ENCODE measurements around the gene CSDE1.
A peak's percentile ranks its signal among the peaks of the same experiment; 100 is the strongest.

Gene CSDE1

GRCh38 chr1:114749835-114750234 lies 7.9 kb downstream of the CSDE1 start:
- no peak for DNase-seq (ENCODE audit: low read depth in 2 of 2)

- no peak for DNase-seq (ENCODE audit: low read depth in 2 of 2)
Observed at GRCh38 chr1:114746450-114747121, 11.2 kb downstream of the CSDE1 start.

GRCh38 chr1:114745291-114745690 lies 12.5 kb downstream of the CSDE1 start:
- DNase-seq (ENCODE audit: low read depth in 2 of 2) = no peak

GRCh38 chr1:114741963-114742746 lies 15.6 kb downstream of the CSDE1 start:
- DNase-seq (ENCODE audit: low read depth in 2 of 2) = no peak

- no peak for DNase-seq (ENCODE audit: low read depth in 2 of 2)
Observed at GRCh38 chr1:114740331-114740730, 17.5 kb downstream of the CSDE1 start.

GRCh38 chr1:114737314-114737849 lies 20.4 kb downstream of the CSDE1 start:
- DNase-seq (ENCODE audit: low read depth in 2 of 2) = no peak

- DNase-seq (ENCODE audit: low read depth in 2 of 2) = no peak
Observed at GRCh38 chr1:114735479-114735878, 22.3 kb downstream of the CSDE1 start.

GRCh38 chr1:114729782-114730181 lies 28.0 kb downstream of the CSDE1 start:
- no peak for DNase-seq (ENCODE audit: low read depth in 2 of 2)

GRCh38 chr1:114728553-114728952 lies 29.2 kb downstream of the CSDE1 start:
- no peak for DNase-seq (ENCODE audit: low read depth in 2 of 2)

GRCh38 chr1:114725230-114725629 lies 32.6 kb downstream of the CSDE1 start:
- DNase-seq (ENCODE audit: low read depth in 2 of 2) = no peak

GRCh38 chr1:114723915-114724314 lies 33.9 kb downstream of the CSDE1 start:
- no peak for DNase-seq (ENCODE audit: low read depth in 2 of 2)

GRCh38 chr1:114723457-114723856 lies 34.3 kb downstream of the CSDE1 start:
- no peak for DNase-seq (ENCODE audit: low read depth in 2 of 2)

- no peak for DNase-seq (ENCODE audit: low read depth in 2 of 2)
Observed at GRCh38 chr1:114720492-114720891, 37.3 kb downstream of the CSDE1 start.

GRCh38 chr1:114719424-114719787 lies 38.4 kb downstream of the CSDE1 start:
- no peak for DNase-seq (ENCODE audit: low read depth in 2 of 2)

GRCh38 chr1:114718661-114719423 lies 38.9 kb downstream of the CSDE1 start:
- DNase-seq (ENCODE audit: low read depth in 2 of 2) = peak in 1 of 2 donors; percentile 10

GRCh38 chr1:114716304-114717170 lies 41.2 kb downstream of the CSDE1 start, which contains the start of gene NRAS:
TSS of gene NRAS (minus strand) at chr1:114716771. CDS start at chr1:114716160, 611 bp downstream.
- DNase-seq (ENCODE audit: low read depth in 2 of 2) = peak; percentile 91 to 92

- no peak for DNase-seq (ENCODE audit: low read depth in 2 of 2)
Observed at GRCh38 chr1:114715952-114716303, 41.9 kb downstream of the CSDE1 start.

GRCh38 chr1:114712977-114713376 lies 44.8 kb downstream of the CSDE1 start:
- no peak for DNase-seq (ENCODE audit: low read depth in 2 of 2)

GRCh38 chr1:114710360-114710759 lies 47.4 kb downstream of the CSDE1 start:
- DNase-seq (ENCODE audit: low read depth in 2 of 2) = no peak

- no peak for DNase-seq (ENCODE audit: low read depth in 2 of 2)
Observed at GRCh38 chr1:114707604-114708003, 50.2 kb downstream of the CSDE1 start.

GRCh38 chr1:114703242-114703641 lies 54.5 kb downstream of the CSDE1 start:
- no peak for DNase-seq (ENCODE audit: low read depth in 2 of 2)

Measured in activated CD4-positive, alpha-beta T cell treated with anti-CD3 and anti-CD28 coated beads for 24 hours (primary cell).